K562 (cell line): ENCODE data around the gene DPH2. TPM values are rescaled to one million over a fixed set of nuclear protein-coding genes. Genes with fewer than 3 reads are reported as not detected.

Source experiments
- ARID2 ChIP-seq: fragments of 450-650 bp; IDR thresholded peaks from 2 replicates; pipeline ENCODE4 v1.6.1; 2017; ENCODE audit warnings: antibody characterized with exemption, mild to moderate bottlenecking
- CREM ChIP-seq: IDR thresholded peaks from 2 replicates; pipeline ENCODE4 v1.6.1; 2014; ENCODE audit warnings: antibody characterized with exemption, low read depth
- DIDO1 ChIP-seq: fragments of 450-650 bp; IDR thresholded peaks from 2 replicates; pipeline ENCODE4 v1.6.1; 2016; ENCODE audit warnings: low read depth, missing biosample characterization, missing genetic modification characterization
- EP400 ChIP-seq: fragments of 450-650 bp; IDR thresholded peaks from 2 replicates; pipeline ENCODE4 v1.6.1; 2017; ENCODE audit warnings: antibody characterized with exemption, mild to moderate bottlenecking, moderate library complexity
- ETV6 ChIP-seq, 3 experiments: fragments of 150-350 bp in 1 of 3; sonication (generic) in 1 of 3; formaldehyde crosslinking in 1 of 3; IDR thresholded peaks; 2 replicates each; pipeline versions ENCODE4 v1.6.1 to v1.8.0; 2014 to 2022; ENCODE audit warnings: borderline replicate concordance in 2 of 3, low read depth in 2 of 3, antibody characterized with exemption in 1 of 3, low read length in 1 of 3, mild to moderate bottlenecking in 1 of 3, missing genetic modification reagents in 1 of 3
- FOXP1 ChIP-seq: sonication (generic); formaldehyde crosslinking; IDR thresholded peaks from 2 replicates; pipeline ENCODE4 v1.8.0; 2022; ENCODE audit warnings: mild to moderate bottlenecking, missing genetic modification reagents
- GABPA ChIP-seq: fragments of 200-800 bp; sonication (Bioruptor generic); conservative IDR thresholded peaks from 2 replicates; pipeline ENCODE4 v1.6.1; 2016; ENCODE audit warnings: low read depth, missing genetic modification characterization, missing compliant biosample characterization
- NR2C1 ChIP-seq, 2 experiments: fragments of 450-650 bp; IDR thresholded peaks; 2 replicates each; pipeline ENCODE4 v1.6.1; 2017; ENCODE audit warnings: mild to moderate bottlenecking in 2 of 2, antibody characterized with exemption in 1 of 2, inconsistent platforms in 1 of 2, missing compliant biosample characterization in 1 of 2, missing genetic modification characterization in 1 of 2
- PHB ChIP-seq: fragments of 250-450 bp; sonication (Bioruptor Pico); IDR thresholded peaks from 2 replicates; pipeline ENCODE4 v1.5.0; 2021
- PHB2 ChIP-seq: fragments of 450-650 bp; IDR thresholded peaks from 2 replicates; pipeline ENCODE4 v1.6.1; 2017; ENCODE audit warnings: low read depth
- RFX1 ChIP-seq: fragments of 450-650 bp; IDR thresholded peaks from 2 replicates; pipeline ENCODE4 v1.6.1; 2016; ENCODE audit warnings: mild to moderate bottlenecking, moderate library complexity
- SAFB2 ChIP-seq: fragments of 200-400 bp; formaldehyde crosslinking; IDR thresholded peaks from 2 replicates; pipeline ENCODE4 v1.6.1; 2018; ENCODE audit warnings: borderline replicate concordance, low read length, low read depth, moderate library complexity; ENCODE audit not compliant: severe bottlenecking
- SP1 ChIP-seq: sonication (generic); formaldehyde crosslinking; IDR thresholded peaks from 2 replicates; pipeline ENCODE4 v1.8.1; 2022; ENCODE audit warnings: mild to moderate bottlenecking, missing genetic modification reagents
- XRCC5 ChIP-seq: fragments of 200-400 bp; formaldehyde crosslinking; IDR thresholded peaks from 2 replicates; pipeline ENCODE4 v1.6.1; 2017; ENCODE audit warnings: low read depth, mild to moderate bottlenecking, low read length
- ZNF12 ChIP-seq: sonication (generic); formaldehyde crosslinking; IDR thresholded peaks from 2 replicates; pipeline ENCODE4 v1.4.0; 2020; ENCODE audit warnings: mild to moderate bottlenecking, missing genetic modification reagents
- ZNF143 ChIP-seq: sonication (generic); formaldehyde crosslinking; IDR thresholded peaks from 2 replicates; pipeline ENCODE4 v1.9.0; 2022; ENCODE audit warnings: mild to moderate bottlenecking, missing genetic modification reagents
- polyA plus RNA-seq, 8 experiments: library from polyadenylated mRNA; depleted of rRNA in 4 of 8; stranded (reverse) in 5 of 8; unstranded in 3 of 8; fragments of >200 nt; fragmentation: Nextera tagmentation in 2 of 8; fragmentation: Illumina TruSeq in 1 of 8; extraction: Ambion mirVana in 2 of 8; extraction: Trizol in 1 of 8; gene quantifications; 2 replicates each; pipeline versions ENCODE4 v1.2.1 to v1.2.3, GENCODE V29; 2011 to 2014; ENCODE audit warnings: inconsistent platforms in 1 of 8, missing spikeins in 1 of 8
- total RNA-seq, 7 experiments: library from RNA; depleted of rRNA in 6 of 7; stranded (reverse); fragments of >200 nt in 6 of 7; fragmentation: Illumina TruSeq in 2 of 7; extraction: Trizol in 2 of 7; gene quantifications; 2 replicates each; pipeline versions ENCODE4 v1.2.1 to v1.2.3, GENCODE V29; 2011 to 2021; ENCODE audit warnings: low replicate concordance in 1 of 7
- TF ChIP-seq, protein P1 (sequence below): fragments of 250-450 bp; sonication (Bioruptor Pico); IDR thresholded peaks from 2 replicates; pipeline ENCODE4 v1.8.0; 2022; ENCODE audit warnings: moderate library complexity, mild to moderate bottlenecking, inconsistent platforms
- TF ChIP-seq, protein P2 (sequence below), 3 experiments: fragments of 200-800 bp in 1 of 3; fragments of 250-450 bp in 1 of 3; fragments of 450-650 bp in 1 of 3; sonication (Bioruptor Pico) in 1 of 3; sonication (Bioruptor generic) in 1 of 3; formaldehyde crosslinking in 1 of 3; IDR thresholded peaks; 2 replicates each; pipeline versions ENCODE4 v1.6.1 to v1.8.0; 2016 to 2022; ENCODE audit warnings: mild to moderate bottlenecking in 2 of 3, missing genetic modification characterization in 2 of 3, missing compliant biosample characterization in 1 of 3, moderate library complexity in 1 of 3
- TF ChIP-seq, protein P3 (sequence below), 2 experiments: fragments of 450-650 bp in 1 of 2; sonication (generic) in 1 of 2; formaldehyde crosslinking; conservative IDR thresholded peaks; 2 replicates each; pipeline versions ENCODE4 v1.4.0 to v1.8.1; 2020 to 2022; ENCODE audit warnings: mild to moderate bottlenecking in 1 of 2, missing genetic modification reagents in 1 of 2

DPH2 gene
- total and polyA plus RNA-seq, 9 of the 15 experiments (the other 6 are each of a cell fraction or from before 2014, with no cell fraction given) = 17.9 to 94.1 (median 68.1) TPM

DNA sequence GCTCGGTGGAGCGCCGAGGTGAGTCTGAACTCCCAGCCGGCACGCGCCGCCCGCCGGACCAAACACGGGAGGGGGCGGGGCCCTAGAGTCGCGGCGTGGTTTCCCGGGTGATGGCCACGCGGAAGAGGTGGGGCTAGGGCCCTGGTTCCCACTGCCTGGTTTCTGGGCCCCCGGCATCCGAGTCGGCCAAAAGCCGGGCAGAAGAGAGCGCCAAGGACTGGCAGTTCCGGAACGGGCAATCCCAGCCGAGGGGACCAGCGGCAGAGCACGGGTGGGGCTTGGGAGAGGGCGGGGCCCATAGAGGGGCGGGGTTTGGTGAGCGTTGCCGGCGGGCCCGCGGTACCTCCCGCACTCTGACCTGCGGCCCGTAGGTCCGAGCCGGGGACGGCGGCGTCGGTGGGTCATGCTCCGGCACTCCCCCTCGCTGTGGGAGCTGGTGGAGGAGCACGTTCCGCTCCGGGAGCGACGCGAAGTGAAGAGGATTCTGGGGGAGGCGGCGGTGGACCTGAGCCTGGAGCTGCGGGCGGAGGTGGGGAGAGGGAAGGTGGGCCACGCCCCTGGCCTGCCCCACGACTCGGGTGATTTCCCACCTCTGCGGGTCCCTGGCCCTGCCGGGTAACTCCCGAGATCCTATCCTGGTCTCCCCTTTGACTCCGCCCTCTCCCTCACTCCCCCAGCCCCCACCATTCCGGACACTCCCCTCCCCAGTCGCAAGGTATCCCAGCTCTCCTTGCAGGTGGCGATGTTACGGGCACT is 21.8 kb downstream of the DPH2 start, which contains the start of gene CCDC24 (continued):
- TF ChIP-seq SP1 (CRISPR knock-in tag) (peak; percentile 91), NR2C1 (IDR thresholded peaks at IDR 0.05) (peak; percentile 39; the same call in 1 of the 2 replicates), NR2C1 (tag; IDR thresholded peaks at IDR 0.05) (peak; percentile 10; the same call in 1 of the 2 replicates), ZNF143 (peak; percentile 51; the same call in 1 of the 2 replicates), RFX1 (peak; percentile 91), SAFB2 (no peak), FOXP1 (peak; percentile 74), ETV6 (IDR thresholded peaks at IDR 0.05; ENCODE audit: borderline replicate concordance in 1 of 2, low read depth in 2 of 2, low read length in 1 of 2) (no peak), ETV6 (CRISPR knock-in tag; IDR thresholded peaks at IDR 0.05; ENCODE audit: borderline replicate concordance) (peak; percentile 56; the same call in 1 of the 2 replicates), PHB2 (no peak), DIDO1 (tag) (peak; percentile 9; the same call in 1 of the 2 replicates), EP400 (peak; percentile 84), PHB (CRISPR knock-in tag) (peak; percentile 10; the same call in 1 of the 2 replicates), CREM (peak; percentile 24; the same call in 1 of the 2 replicates), ARID2 (no peak), XRCC5 (peak; percentile 67; the same call in 1 of the 2 replicates), GABPA (peak; percentile 81), ZNF12 (CRISPR knock-in tag) (peak; percentile 67; the same call in 1 of the 2 replicates)
- TF ChIP-seq, protein P1, sequence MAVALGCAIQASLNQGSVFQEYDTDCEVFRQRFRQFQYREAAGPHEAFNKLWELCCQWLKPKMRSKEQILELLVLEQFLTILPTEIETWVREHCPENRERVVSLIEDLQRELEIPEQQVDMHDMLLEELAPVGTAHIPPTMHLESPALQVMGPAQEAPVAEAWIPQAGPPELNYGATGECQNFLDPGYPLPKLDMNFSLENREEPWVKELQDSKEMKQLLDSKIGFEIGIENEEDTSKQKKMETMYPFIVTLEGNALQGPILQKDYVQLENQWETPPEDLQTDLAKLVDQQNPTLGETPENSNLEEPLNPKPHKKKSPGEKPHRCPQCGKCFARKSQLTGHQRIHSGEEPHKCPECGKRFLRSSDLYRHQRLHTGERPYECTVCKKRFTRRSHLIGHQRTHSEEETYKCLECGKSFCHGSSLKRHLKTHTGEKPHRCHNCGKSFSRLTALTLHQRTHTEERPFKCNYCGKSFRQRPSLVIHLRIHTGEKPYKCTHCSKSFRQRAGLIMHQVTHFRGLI (CRISPR knock-in tag) = no peak
- TF ChIP-seq, protein P2, sequence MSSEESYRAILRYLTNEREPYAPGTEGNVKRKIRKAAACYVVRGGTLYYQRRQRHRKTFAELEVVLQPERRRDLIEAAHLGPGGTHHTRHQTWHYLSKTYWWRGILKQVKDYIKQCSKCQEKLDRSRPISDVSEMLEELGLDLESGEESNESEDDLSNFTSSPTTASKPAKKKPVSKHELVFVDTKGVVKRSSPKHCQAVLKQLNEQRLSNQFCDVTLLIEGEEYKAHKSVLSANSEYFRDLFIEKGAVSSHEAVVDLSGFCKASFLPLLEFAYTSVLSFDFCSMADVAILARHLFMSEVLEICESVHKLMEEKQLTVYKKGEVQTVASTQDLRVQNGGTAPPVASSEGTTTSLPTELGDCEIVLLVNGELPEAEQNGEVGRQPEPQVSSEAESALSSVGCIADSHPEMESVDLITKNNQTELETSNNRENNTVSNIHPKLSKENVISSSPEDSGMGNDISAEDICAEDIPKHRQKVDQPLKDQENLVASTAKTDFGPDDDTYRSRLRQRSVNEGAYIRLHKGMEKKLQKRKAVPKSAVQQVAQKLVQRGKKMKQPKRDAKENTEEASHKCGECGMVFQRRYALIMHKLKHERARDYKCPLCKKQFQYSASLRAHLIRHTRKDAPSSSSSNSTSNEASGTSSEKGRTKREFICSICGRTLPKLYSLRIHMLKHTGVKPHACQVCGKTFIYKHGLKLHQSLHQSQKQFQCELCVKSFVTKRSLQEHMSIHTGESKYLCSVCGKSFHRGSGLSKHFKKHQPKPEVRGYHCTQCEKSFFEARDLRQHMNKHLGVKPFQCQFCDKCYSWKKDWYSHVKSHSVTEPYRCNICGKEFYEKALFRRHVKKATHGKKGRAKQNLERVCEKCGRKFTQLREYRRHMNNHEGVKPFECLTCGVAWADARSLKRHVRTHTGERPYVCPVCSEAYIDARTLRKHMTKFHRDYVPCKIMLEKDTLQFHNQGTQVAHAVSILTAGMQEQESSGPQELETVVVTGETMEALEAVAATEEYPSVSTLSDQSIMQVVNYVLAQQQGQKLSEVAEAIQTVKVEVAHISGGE (CRISPR knock-in tag; IDR thresholded peaks at IDR 0.05) = peak in 1 of 3 experiments; percentile 91; a peak in 3 of 6 replicates
- TF ChIP-seq, protein P3, sequence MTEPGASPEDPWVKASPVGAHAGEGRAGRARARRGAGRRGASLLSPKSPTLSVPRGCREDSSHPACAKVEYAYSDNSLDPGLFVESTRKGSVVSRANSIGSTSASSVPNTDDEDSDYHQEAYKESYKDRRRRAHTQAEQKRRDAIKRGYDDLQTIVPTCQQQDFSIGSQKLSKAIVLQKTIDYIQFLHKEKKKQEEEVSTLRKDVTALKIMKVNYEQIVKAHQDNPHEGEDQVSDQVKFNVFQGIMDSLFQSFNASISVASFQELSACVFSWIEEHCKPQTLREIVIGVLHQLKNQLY (CRISPR knock-in tag; conservative IDR thresholded peaks at IDR 0.05) = 0 out of 4 replicates have a peak, but pooled peaks of 1 of the 2 experiments have one; percentile 12
